Measurements from ENCODE around the gene PHF2. TPM values are rescaled to one million over a fixed set of nuclear protein-coding genes. Genes with fewer than 3 reads are reported as not detected.

The PHF2 gene
- total RNA-seq, 4 donors from 2014 or later = 15.0 to 28.6 (median 20.4) TPM

- no peak for TF ChIP-seq CTCF (IDR thresholded peaks at IDR 0.05; ENCODE audit: low read depth)
Measured at GRCh38 chr9:93665128-93665636, 88.8 kb downstream of the PHF2 start.

- TF ChIP-seq CTCF (IDR thresholded peaks at IDR 0.05; ENCODE audit: low read depth) = no peak
Measured at GRCh38 chr9:93665637-93666438, 89.5 kb downstream of the PHF2 start.

- TF ChIP-seq CTCF (IDR thresholded peaks at IDR 0.05; ENCODE audit: low read depth) = no peak
Measured at GRCh38 chr9:93667006-93667405, 90.6 kb downstream of the PHF2 start.

GRCh38 chr9:93667627-93668026 lies 91.2 kb downstream of the PHF2 start:
- no peak for TF ChIP-seq CTCF (IDR thresholded peaks at IDR 0.05; ENCODE audit: low read depth)

GRCh38 chr9:93668261-93668871 lies 92.0 kb downstream of the PHF2 start:
- TF ChIP-seq CTCF (IDR thresholded peaks at IDR 0.05; ENCODE audit: low read depth) = no peak

GRCh38 chr9:93669116-93669957 lies 93.0 kb downstream of the PHF2 start:
- no peak for TF ChIP-seq CTCF (IDR thresholded peaks at IDR 0.05; ENCODE audit: low read depth)

- no peak for TF ChIP-seq CTCF (IDR thresholded peaks at IDR 0.05; ENCODE audit: low read depth)
Measured at GRCh38 chr9:93669958-93670207, 93.5 kb downstream of the PHF2 start.

All from subcutaneous adipose tissue (tissue), 4 donors.